Stimulated activated CD8-positive, alpha-beta memory T cell treated with anti-CD3 and anti-CD28 coated beads, Interleukin-15, amount 100 ng/mL, for 1 hour (primary cell): ENCODE measurements around the gene SAMSN1.

Source experiments
- DNase-seq: peaks from one replicate; pipeline ENCODE4 v3.0.0-alpha.2; 2020; ENCODE audit warnings: low read depth

The SAMSN1 gene

DNA sequence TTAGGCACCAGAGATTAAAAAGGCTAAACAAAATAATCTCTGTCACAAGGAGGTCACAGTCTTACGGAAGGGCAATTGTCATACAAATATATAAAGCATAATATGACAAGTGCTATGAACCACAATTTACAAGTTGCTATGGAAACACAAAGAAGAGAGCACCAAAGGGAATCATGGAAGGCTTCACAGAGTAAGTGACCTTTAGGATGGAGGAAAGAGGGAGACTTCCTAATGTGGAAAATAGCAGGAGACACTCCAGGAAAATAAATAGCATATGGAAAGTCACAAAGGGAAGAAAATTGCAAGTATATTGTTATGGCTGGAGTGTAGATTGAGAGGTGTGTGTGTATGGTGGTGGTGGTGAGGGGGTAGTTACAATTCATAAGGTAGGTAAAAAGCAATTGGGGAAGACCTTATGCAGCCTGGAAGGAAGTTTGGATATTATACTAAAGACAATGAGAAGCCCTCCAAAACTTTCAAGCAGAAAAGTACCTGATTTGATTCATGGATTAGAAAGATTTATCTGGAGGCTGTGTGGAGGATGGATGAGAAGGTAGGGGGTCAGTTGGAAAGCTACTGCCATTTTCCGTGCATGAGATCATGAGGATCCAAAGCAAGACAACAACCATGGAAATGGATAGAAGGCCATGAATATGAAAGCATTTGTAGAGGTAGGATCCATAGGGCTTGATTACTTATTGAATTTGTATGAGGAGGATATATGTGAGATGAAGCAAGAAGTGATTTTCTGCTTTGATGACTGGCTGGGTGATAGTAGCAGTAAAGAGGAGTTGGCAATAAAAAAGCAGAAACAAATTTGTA lies 61.7 kb downstream of the SAMSN1 start:
- no peak for DNase-seq

GRCh38 chr21:14483296-14483695 lies 62.8 kb downstream of the SAMSN1 start:
- DNase-seq = no peak

- DNase-seq = no peak
Measured at GRCh38 chr21:14482165-14482564, 64.0 kb downstream of the SAMSN1 start.

DNA sequence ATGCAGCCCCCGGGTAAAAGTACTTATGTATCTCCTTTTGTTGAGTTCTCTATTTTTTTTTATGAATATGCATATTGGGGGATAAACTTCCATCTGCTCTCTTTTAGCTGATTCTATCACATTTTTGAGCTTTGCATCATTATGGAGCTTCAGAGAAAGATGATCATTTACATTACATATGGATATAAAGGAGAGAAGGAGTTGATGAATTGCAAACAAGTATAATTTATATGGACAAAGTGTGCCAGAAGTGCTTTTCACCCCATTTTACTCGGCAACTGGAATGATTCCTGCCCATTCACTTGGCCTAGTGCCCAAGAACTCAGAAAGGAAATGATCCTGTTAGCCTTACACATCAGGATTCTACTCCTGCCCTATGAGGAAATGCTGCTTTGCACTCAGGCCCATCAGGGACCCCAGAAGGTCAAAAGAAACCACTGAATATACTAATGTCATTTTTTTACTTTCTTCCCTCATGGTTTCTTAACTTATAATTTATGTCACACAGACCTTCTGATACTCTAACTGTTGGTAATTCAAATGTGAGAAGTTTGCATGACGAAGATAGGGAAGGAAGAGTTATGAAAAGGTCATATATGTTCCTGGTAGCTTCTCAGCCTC lies 65.6 kb downstream of the SAMSN1 start:
- DNase-seq = no peak

- DNase-seq = no peak
Measured at GRCh38 chr21:14479241-14479786, 66.8 kb downstream of the SAMSN1 start.

- no peak for DNase-seq
Measured at GRCh38 chr21:14477841-14478240, 68.3 kb downstream of the SAMSN1 start.

DNA sequence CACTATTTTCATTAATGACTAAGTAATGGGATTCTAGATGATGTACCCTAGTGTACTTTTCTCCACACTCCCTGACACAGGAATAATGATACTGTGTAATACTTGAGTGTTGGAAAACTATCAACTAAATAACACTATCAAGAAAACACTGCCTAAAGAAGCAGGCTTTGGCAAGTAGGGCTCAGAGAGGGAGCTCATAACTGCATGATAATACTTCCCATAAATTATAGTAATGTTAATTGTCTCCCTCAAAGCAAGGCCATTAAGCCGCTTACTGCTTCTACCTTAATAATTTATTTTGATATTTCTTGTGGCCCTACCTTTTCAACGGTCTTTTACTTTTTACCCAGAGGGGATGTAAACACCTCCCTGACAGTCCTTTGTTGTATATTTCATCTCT lies 69.0 kb downstream of the SAMSN1 start:
- no peak for DNase-seq

GRCh38 chr21:14474995-14475394 lies 71.1 kb downstream of the SAMSN1 start:
- DNase-seq = no peak

DNA sequence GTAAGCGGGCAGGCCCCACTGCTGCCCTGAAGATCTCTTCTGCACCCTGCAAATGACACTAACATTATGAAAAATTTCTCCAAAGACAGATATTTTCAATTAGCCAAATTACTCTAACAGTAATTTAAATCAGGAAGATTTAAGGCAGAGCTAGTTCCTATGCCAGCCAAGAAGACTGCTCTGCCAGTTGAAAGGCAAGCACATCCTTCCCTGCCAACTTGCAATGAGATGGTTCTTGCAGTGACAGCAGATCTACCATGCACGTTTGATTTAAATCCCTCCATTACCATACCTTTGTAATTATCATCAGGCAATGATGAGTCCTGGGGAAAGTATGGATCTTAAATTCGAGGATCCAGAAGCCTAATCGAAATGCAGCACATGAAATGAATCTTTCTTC lies 76.5 kb downstream of the SAMSN1 start:
- DNase-seq = no peak

GRCh38 chr21:14466715-14467114 lies 79.4 kb downstream of the SAMSN1 start:
- no peak for DNase-seq

- no peak for DNase-seq
Measured at GRCh38 chr21:14457762-14458161, 88.4 kb downstream of the SAMSN1 start.

GRCh38 chr21:14456911-14457310 lies 89.2 kb downstream of the SAMSN1 start:
- no peak for DNase-seq

- no peak for DNase-seq
Measured at GRCh38 chr21:14454016-14455009, 91.8 kb downstream of the SAMSN1 start.

- DNase-seq = no peak
Measured at GRCh38 chr21:14453339-14454015, 92.6 kb downstream of the SAMSN1 start.

GRCh38 chr21:14452727-14453241 lies 93.3 kb downstream of the SAMSN1 start:
- no peak for DNase-seq

- DNase-seq = no peak
Measured at GRCh38 chr21:14452031-14452726, 93.9 kb downstream of the SAMSN1 start.

DNA sequence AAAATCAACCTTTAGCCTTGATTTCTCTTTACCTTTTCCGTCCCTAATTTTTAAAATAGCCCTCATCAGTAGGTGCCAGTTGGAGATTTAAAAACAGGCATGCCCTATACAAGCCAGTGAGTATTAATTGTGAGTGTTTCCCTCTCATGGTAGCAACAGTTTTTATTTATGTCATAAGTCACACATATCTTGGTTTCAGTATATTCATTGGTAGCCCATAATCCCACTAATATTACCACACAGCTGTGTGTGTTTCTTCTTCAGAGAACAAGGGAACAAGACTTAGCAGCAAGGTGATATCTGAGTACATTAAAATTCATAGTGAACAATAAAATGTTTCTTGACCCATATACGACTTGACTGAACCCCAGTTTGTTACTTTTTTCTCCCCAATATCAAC lies 94.6 kb downstream of the SAMSN1 start:
- no peak for DNase-seq

- no peak for DNase-seq
Measured at GRCh38 chr21:14448784-14449183, 97.3 kb downstream of the SAMSN1 start.

GRCh38 chr21:14438211-14438610 lies 107.9 kb downstream of the SAMSN1 start:
- DNase-seq = no peak

- no peak for DNase-seq
Measured at GRCh38 chr21:14435423-14435822, 110.7 kb downstream of the SAMSN1 start.
